B cell (primary cell): ENCODE measurements around the gene NANOGP8. TPM values are rescaled to one million over a fixed set of nuclear protein-coding genes. Genes with fewer than 3 reads are reported as not detected.

ENCODE experiments used
- ATAC-seq: fragments of 200-7000 bp; cut with Tn5 transposase; one replicate; pipeline ENCODE4 v1.10.0; 2021; ENCODE audit warnings: low read depth, mild to moderate bottlenecking, moderate number of reproducible peaks, moderate library complexity
- CTCF ChIA-PET: fragments of 350-600 bp; sonication (Branson Sonifier 250); formaldehyde crosslinking; loops from one replicate; lab custom pipeline; 2021; ENCODE audit warnings: antibody characterized with exemption, inconsistent platforms; lab: Charles Lee
- POLR2A ChIA-PET: fragments of 350-600 bp; sonication (Branson Sonifier 250); formaldehyde crosslinking; loops from one replicate; lab custom pipeline; 2021; ENCODE audit warnings: antibody characterized with exemption; lab: Charles Lee
- DNase-seq: peaks from one replicate; pipeline ENCODE4 v3.0.0; 2013
- H2AFZ ChIP-seq: 2 replicates; pipeline ENCODE4 v1.6.1; 2012; ENCODE audit warnings: mild to moderate bottlenecking, low read depth, low read length; ENCODE audit not compliant: insufficient read depth, poor library complexity, severe bottlenecking
- H3K27ac ChIP-seq, 2 donors: 1 replicate in 1 of 2; 2 replicates in 1 of 2; pipeline ENCODE4 v1.5.1; 2012 to 2013; ENCODE audit warnings: low read length in 2 of 2, mild to moderate bottlenecking in 2 of 2, moderate library complexity in 1 of 2
- H3K27me3 ChIP-seq, 4 experiments: fragments of 200-600 bp in 1 of 4; sonication (generic) in 1 of 4; replicated peaks in 1 of 4; 1 replicate in 2 of 4; 2 replicates in 2 of 4; pipeline versions ENCODE4 v1.6.1 to v1.7.0; 2013 to 2016; ENCODE audit warnings: low read length in 3 of 4, mild to moderate bottlenecking in 2 of 4, mixed read lengths in 1 of 4, moderate library complexity in 1 of 4; ENCODE audit not compliant: insufficient read depth in 4 of 4, control insufficient read depth in 3 of 4; ENCODE audit errors: control extremely low read depth in 1 of 4
- H3K36me3 ChIP-seq, 2 experiments: replicated peaks in 1 of 2; 1 replicate in 1 of 2; 2 replicates in 1 of 2; pipeline versions ENCODE4 v1.6.1 to v1.7.1; 2013; ENCODE audit warnings: low read length in 1 of 2; ENCODE audit not compliant: insufficient read depth in 2 of 2, control insufficient read depth in 1 of 2; ENCODE audit errors: control extremely low read depth in 1 of 2, extremely low read depth in 1 of 2
- H3K4me1 ChIP-seq, 2 donors: fragments of 200-600 bp in 1 of 2; sonication (generic) in 1 of 2; 1 replicate in 1 of 2; 2 replicates in 1 of 2; pipeline versions ENCODE4 v1.5.1 to v1.6.1; 2013 to 2017; ENCODE audit warnings: low read length in 2 of 2; ENCODE audit not compliant: control insufficient read depth in 2 of 2, insufficient read depth in 2 of 2
- H3K4me2 ChIP-seq: replicated peaks from 2 replicates; pipeline ENCODE3; 2012; ENCODE audit warnings: mild to moderate bottlenecking, low read depth, low read length; ENCODE audit not compliant: poor library complexity, severe bottlenecking
- H3K4me3 ChIP-seq, 5 experiments: fragments of 200-600 bp in 1 of 5; sonication (generic) in 1 of 5; 1 replicate in 3 of 5; 2 replicates in 2 of 5; pipeline versions ENCODE4 v1.5.1 to v1.7.0; 2011 to 2016; ENCODE audit warnings: low read length in 4 of 5, mild to moderate bottlenecking in 4 of 5, low read depth in 2 of 5, control low read depth in 1 of 5, moderate library complexity in 1 of 5; ENCODE audit not compliant: insufficient read depth in 1 of 5; ENCODE audit errors: control extremely low read depth in 1 of 5, extremely low read depth in 1 of 5
- H3K79me2 ChIP-seq: fragments of 200-600 bp; sonication (generic); one replicate; pipeline ENCODE4 v1.6.0; 2016; ENCODE audit warnings: low read length; ENCODE audit not compliant: control insufficient read depth, insufficient read depth
- H3K9ac ChIP-seq: fragments of 200-600 bp; sonication (generic); 2 replicates; pipeline ENCODE4 v1.6.1; 2017; ENCODE audit warnings: mild to moderate bottlenecking, low read length, moderate library complexity
- H3K9me3 ChIP-seq, 3 donors: one replicate each; pipeline versions ENCODE4 v1.6.1 to v1.7.1; 2013; ENCODE audit warnings: low read length in 2 of 3; ENCODE audit not compliant: control insufficient read depth in 2 of 3, insufficient read depth in 1 of 3; ENCODE audit errors: control extremely low read depth in 1 of 3
- H4K20me1 ChIP-seq: 2 replicates; pipeline ENCODE4 v1.6.0; 2012; ENCODE audit warnings: mild to moderate bottlenecking, low read length; ENCODE audit not compliant: insufficient read depth, control insufficient read depth, poor library complexity, severe bottlenecking
- H3K27ac Mint-ChIP-seq: one replicate; pipeline ENCODE4 v1.8.0; 2021; ENCODE audit warnings: mixed read lengths
- H3K27me3 Mint-ChIP-seq: one replicate; pipeline ENCODE4 v1.8.0; 2021; ENCODE audit warnings: mixed read lengths
- H3K4me1 Mint-ChIP-seq: one replicate; pipeline ENCODE4 v1.8.0; 2021; ENCODE audit warnings: mixed read lengths
- H3K4me3 Mint-ChIP-seq: one replicate; pipeline ENCODE4 v1.8.0; 2021; ENCODE audit warnings: mixed read lengths
- H3K9me3 Mint-ChIP-seq: one replicate; pipeline ENCODE4 v1.8.0; 2022; ENCODE audit warnings: mixed read lengths; ENCODE audit not compliant: insufficient read depth
- EZH2 ChIP-seq: IDR thresholded peaks from 2 replicates; pipeline ENCODE4 v1.6.1; 2012; ENCODE audit warnings: borderline replicate concordance, low read depth, mild to moderate bottlenecking, moderate library complexity, low read length; ENCODE audit not compliant: insufficient read depth, poor library complexity, severe bottlenecking
- WGBS: methylation state at CpG from one replicate; pipeline ENCODE4 v1.1.5; 2013; ENCODE audit warnings: missing lambda C conversion rate; ENCODE audit not compliant: insufficient coverage; 5-methylcytosine and 5-hydroxymethylcytosine counted together
- intact Hi-C: fragments of 100-400 bp; cut with micrococcal nuclease; formaldehyde crosslinking; loops from one replicate; pipeline ENCODE4 v1.10.0; 2022
- polyA plus RNA-seq: library from polyadenylated mRNA; depleted of rRNA; stranded (reverse); fragments of >200 nt; gene quantifications from 2 replicates; pipeline ENCODE4 v1.2.3, GENCODE V29; 2012
- total RNA-seq, 2 donors: library from RNA; stranded (reverse); fragments of 120-200 nt in 1 of 2; gene quantifications; 1 replicate in 1 of 2; 2 replicates in 1 of 2; pipeline versions ENCODE4 v1.2.3 to v1.2.4, GENCODE V29; 2013 to 2022
- TF ChIP-seq, protein P1 (sequence below): fragments of 200-600 bp; IDR thresholded peaks from one replicate; pipeline ENCODE4 v1.8.0; 2022; ENCODE audit warnings: antibody characterized with exemption, mild to moderate bottlenecking

Gene NANOGP8
- total and polyA plus RNA-seq, 2 donors (not counting 1 experiment from before 2014, with no cell fraction given), result 0.18 TPM; not detected in 1

DNA sequence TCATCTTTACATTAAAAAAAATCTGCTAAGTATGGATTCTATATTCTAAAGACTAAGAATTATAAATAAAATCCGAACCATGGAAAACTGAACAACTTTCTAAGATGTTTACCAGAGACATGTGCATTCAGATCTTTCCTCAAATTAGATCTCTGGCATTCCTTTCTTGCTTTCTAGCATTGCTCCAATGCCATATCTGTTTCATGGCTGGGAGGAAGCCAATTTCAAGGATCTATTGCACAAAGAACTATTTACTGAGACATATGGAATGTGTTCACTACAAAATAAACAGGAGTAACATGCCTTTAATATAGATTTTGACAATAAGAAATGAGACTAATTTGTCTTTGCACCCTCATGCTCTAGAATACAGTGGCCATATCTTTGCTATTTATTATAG is 45.1 kb upstream of the NANOGP8 start:
- Mint-ChIP-seq H3K9me3 (peaks cover 3% of the 10 kb centered on the region), H3K27ac (no peak overlapping the region), H3K27me3 (peaks cover 3% of the 10 kb centered on the region), H3K4me1 (no peaks in the 10 kb centered on the region), H3K4me3 (no peak overlapping the region)
- peaks cover 0 to 4% (median 2%) of the 10 kb centered on the region in 3 donors for H3K9me3 ChIP-seq
- TF ChIP-seq, protein P1, sequence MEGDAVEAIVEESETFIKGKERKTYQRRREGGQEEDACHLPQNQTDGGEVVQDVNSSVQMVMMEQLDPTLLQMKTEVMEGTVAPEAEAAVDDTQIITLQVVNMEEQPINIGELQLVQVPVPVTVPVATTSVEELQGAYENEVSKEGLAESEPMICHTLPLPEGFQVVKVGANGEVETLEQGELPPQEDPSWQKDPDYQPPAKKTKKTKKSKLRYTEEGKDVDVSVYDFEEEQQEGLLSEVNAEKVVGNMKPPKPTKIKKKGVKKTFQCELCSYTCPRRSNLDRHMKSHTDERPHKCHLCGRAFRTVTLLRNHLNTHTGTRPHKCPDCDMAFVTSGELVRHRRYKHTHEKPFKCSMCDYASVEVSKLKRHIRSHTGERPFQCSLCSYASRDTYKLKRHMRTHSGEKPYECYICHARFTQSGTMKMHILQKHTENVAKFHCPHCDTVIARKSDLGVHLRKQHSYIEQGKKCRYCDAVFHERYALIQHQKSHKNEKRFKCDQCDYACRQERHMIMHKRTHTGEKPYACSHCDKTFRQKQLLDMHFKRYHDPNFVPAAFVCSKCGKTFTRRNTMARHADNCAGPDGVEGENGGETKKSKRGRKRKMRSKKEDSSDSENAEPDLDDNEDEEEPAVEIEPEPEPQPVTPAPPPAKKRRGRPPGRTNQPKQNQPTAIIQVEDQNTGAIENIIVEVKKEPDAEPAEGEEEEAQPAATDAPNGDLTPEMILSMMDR, result no peak
- TF ChIP-seq EZH2, result no peak
- DNase-seq (no peak), ATAC-seq (no peak)
- no peaks in the 10 kb centered on the region for H3K36me3 ChIP-seq
- CTCF ChIA-PET, result no interaction called here
- H3K4me1 ChIP-seq, result no peaks in the 10 kb centered on the region
- POLR2A ChIA-PET, result no interaction called here
- H3K79me2 ChIP-seq, result no peaks in the 10 kb centered on the region
- no peak overlapping the region for H2AFZ ChIP-seq
- intact Hi-C loops, result no loop called here
- no peak overlapping the region for H3K27ac ChIP-seq
- H3K9ac ChIP-seq, result no peak overlapping the region
- no peak overlapping the region for H3K4me2 ChIP-seq
- H4K20me1 ChIP-seq, result no peaks in the 10 kb centered on the region
- no peaks in the 10 kb centered on the region for H3K27me3 ChIP-seq
- WGBS, result 100% methylated on average over 1 of the region's 1 CpG
- no peak overlapping the region for H3K4me3 ChIP-seq

DNA sequence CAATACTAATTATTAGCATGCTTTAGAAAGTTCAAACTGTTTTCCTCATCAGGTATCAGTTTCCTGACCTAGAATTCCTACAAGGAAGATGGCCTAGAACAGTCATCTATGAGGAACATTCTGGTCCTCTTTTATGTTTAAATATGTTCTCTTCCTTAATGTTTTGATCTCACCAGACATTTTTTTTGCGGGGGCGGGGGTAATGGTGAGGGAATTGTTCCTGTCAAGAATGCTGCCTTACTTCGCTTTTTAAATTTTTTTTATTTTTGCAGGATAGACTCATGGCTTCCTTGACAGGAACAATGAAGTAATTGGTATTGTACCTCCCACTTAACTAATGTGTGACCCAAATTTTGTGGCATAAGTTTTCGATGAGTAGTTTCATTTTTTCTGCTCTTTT is 44.3 kb upstream of the NANOGP8 start:
- H2AFZ ChIP-seq, result no peak overlapping the region
- H3K9me3 Mint-ChIP-seq, result peaks cover 3% of the 10 kb centered on the region
- no peak overlapping the region for H3K27ac ChIP-seq
- no peak overlapping the region for H3K9ac ChIP-seq
- H3K4me3 Mint-ChIP-seq, result no peak overlapping the region
- TF ChIP-seq EZH2, result no peak
- TF ChIP-seq, protein P1, result no peak
- ATAC-seq (no peak), DNase-seq (no peak)
- H3K79me2 ChIP-seq, result no peaks in the 10 kb centered on the region
- H3K27ac Mint-ChIP-seq, result no peak overlapping the region
- 100% methylated on average over 1 of the region's 4 CpGs for WGBS
- ChIA-PET CTCF (no interaction called here), POLR2A (no interaction called here)
- no peaks in the 10 kb centered on the region for H3K27me3 ChIP-seq
- H3K4me2 ChIP-seq, result no peak overlapping the region
- no peak overlapping the region for H3K4me3 ChIP-seq
- intact Hi-C loops, result no loop called here
- H3K9me3 ChIP-seq, result peaks cover 0 to 4% (median 2%) of the 10 kb centered on the region in 3 donors
- H3K4me1 ChIP-seq, result no peaks in the 10 kb centered on the region
- H3K4me1 Mint-ChIP-seq, result no peaks in the 10 kb centered on the region
- H3K36me3 ChIP-seq, result no peaks in the 10 kb centered on the region
- H4K20me1 ChIP-seq, result no peaks in the 10 kb centered on the region
- peaks cover 3% of the 10 kb centered on the region for H3K27me3 Mint-ChIP-seq
